ENCODE data around the gene DCAF11. TPM values are rescaled to one million over a fixed set of nuclear protein-coding genes. Genes with fewer than 3 reads are reported as not detected.

The DCAF11 gene
- total RNA-seq, 4 donors from 2014 or later = 50.1 to 76.0 (median 54.4) TPM

- no peak for TF ChIP-seq CTCF (IDR thresholded peaks at IDR 0.05)
- DNase-seq (ENCODE audit: low spot score) = no peak
- no peak for ATAC-seq (ENCODE audit: low FRiP score)
Measured at GRCh38 chr14:24074625-24075484, 39.7 kb upstream of the DCAF11 start.

DNA sequence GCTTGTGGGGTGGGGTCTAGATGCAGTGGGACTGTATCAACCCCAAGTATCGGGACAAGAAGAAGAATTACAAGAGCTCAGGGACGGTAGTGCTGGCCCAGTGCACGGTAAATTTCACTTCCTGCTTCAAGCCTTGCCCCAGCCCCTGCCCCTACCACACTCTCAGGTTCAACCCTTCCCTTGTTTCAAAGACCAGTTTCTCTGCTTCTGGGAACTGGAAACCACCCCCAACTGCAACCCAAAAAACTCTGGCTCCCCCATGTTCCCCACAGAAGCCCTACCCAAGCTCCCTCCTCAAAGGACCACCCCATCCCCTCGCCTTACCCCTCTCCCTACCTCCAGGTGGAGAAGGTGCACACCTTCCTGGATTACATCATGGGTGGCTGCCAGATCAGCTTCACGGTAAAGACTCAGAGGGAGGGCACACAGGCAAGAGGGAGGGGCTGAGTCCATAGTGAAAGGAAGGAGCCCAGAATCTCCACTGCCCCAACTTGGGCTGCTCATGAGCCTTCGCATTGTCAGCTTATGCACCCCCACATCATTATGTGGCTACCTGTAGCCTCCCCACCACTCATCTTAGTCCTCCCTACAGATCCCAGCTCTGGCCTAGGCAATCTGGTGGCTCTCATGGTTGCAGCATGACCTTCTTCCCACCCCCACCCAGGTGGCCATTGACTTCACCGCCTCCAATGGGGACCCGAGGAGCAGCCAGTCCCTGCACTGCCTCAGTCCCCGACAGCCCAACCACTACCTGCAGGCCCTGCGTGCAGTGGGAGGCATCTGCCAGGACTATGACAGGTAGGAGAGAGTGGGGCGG lies 38.9 kb upstream of the DCAF11 start:
- DNase-seq (ENCODE audit: low spot score) (no peak), ATAC-seq (ENCODE audit: low FRiP score) (no peak)
- no peak for TF ChIP-seq CTCF (IDR thresholded peaks at IDR 0.05)

DNA sequence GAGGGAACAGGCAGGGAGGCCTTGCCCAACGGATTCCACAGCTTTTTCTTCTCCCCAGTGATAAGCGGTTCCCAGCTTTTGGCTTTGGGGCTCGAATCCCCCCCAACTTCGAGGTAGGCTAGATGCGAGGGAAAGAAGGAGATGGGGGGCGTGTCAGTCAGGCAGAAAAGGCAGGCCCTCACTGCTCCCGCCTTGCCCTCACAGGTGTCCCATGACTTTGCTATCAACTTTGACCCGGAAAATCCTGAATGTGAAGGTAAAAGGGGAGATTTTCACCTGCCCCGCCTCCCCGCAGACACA lies 38.3 kb upstream of the DCAF11 start:
- ATAC-seq (ENCODE audit: low FRiP score) = no peak
- TF ChIP-seq CTCF (IDR thresholded peaks at IDR 0.05) = no peak
- DNase-seq (ENCODE audit: low spot score) = no peak

DNA sequence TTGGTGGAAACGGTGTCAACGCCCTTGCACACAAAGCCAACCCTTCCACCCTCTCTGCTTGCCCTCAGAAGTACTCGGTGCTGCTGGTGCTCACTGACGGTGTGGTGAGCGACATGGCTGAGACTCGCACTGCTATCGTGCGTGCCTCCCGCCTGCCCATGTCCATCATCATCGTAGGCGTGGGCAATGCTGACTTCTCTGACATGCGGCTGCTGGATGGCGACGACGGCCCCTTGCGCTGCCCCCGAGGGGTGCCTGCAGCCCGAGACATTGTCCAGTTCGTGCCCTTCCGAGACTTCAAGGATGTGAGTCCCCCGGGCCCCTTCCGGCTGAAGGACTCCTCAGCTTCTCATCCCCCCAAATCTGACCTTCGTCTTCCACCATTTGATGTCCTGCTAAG lies 37.5 kb upstream of the DCAF11 start:
- DNase-seq (ENCODE audit: low spot score) (no peak), ATAC-seq (ENCODE audit: low FRiP score) (no peak)
- no peak for TF ChIP-seq CTCF (IDR thresholded peaks at IDR 0.05)

GRCh38 chr14:24078146-24078545 lies 36.4 kb upstream of the DCAF11 start:
- no peak for TF ChIP-seq CTCF (IDR thresholded peaks at IDR 0.05)
- DNase-seq (ENCODE audit: low spot score) = no peak
- no peak for ATAC-seq (ENCODE audit: low FRiP score)

DNA sequence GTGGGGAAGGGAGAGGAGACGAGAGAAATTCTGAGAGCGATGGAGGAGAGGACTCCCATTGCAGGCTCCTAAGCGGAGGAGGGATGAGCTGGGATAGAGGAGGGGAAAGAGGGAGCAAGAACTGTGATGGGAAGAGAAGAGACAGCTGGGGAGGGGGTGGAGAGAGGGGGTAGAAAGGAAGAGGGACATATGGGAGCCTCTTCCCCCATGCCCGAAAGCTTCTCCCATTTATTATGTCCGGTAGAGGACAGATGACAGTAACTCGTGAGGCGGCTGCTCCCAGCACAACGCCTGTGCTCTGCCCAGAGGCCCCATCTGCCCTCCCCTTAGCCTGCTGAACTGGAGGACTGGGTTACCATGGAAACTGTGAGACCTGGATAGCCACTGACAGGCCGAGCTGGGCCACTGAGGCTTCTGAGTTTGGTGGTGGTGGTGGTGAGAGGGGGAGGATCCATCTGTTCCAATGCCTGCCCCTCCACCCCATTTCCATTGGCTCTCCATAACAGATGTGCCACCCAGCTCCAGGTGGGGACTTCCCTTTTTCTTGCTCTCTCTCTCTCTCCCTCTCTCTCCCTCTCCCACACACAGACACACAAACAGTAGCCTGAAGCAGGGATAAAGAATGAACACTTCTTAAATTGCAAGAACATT lies 35.0 kb upstream of the DCAF11 start:
- ATAC-seq (ENCODE audit: low FRiP score) = no peak
- DNase-seq (ENCODE audit: low spot score) = no peak
- TF ChIP-seq CTCF (IDR thresholded peaks at IDR 0.05) = no peak

Data from omental fat pad (tissue), 4 donors.